HuH-7 (cell line): ENCODE results near the gene SLC25A21.

ENCODE experiments used
- DNase-seq: peaks from one replicate; pipeline ENCODE4 v3.0.0; 2011; ENCODE audit warnings: low spot score

SLC25A21 gene

GRCh38 chr14:36649872-36650650, 522.3 kb downstream of the SLC25A21 start:
- no peak for DNase-seq

- peak; percentile 50 for DNase-seq
Measured at GRCh38 chr14:36647824-36648753, 524.3 kb downstream of the SLC25A21 start.

- no peak for DNase-seq
Measured at GRCh38 chr14:36647417-36647823, 525.0 kb downstream of the SLC25A21 start.

- no peak for DNase-seq
Measured at GRCh38 chr14:36646664-36647416, 525.6 kb downstream of the SLC25A21 start.

DNA sequence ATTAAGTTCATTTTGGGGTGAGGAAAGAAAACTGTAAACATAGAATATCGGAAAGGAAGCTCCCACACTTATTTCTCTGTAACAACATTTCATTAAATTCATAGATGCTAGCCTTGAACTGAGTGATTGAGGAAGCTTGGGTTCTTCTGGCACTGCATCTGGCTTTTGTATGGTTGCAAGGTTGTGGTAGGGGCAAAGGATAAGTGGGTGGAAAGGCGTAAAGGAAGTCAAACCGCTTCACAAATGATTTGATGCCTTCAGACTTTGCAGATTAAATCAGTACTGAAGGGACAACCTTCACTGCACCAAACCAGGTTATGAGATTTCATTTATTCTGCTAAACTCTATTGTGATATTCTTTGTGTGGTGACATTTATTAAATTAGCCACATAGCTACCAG, 538.8 kb downstream of the SLC25A21 start:
- DNase-seq: no peak
